Brain microvascular endothelial cell (primary cell): ENCODE results near the gene HIP1.
A peak's percentile ranks its signal among the peaks of the same experiment; 100 is the strongest.

Source experiments
- DNase-seq: peaks from one replicate; pipeline ENCODE4 v3.0.0-alpha.2; 2020
- H3K27ac ChIP-seq: fragments of 250-450 bp; sonication (Bioruptor Pico); 2 replicates; pipeline ENCODE4 v1.5.1; 2020; ENCODE audit warnings: mild to moderate bottlenecking, moderate library complexity
- H3K27me3 ChIP-seq: fragments of 250-450 bp; sonication (Bioruptor Pico); replicated peaks from 2 replicates; pipeline ENCODE4 v1.5.1; 2020; ENCODE audit warnings: mild to moderate bottlenecking
- H3K36me3 ChIP-seq: fragments of 250-450 bp; sonication (Bioruptor Pico); replicated peaks from 2 replicates; pipeline ENCODE4 v1.5.1; 2020; ENCODE audit warnings: mild to moderate bottlenecking
- H3K4me3 ChIP-seq: 2 replicates; pipeline ENCODE4 v1.5.1; 2011; ENCODE audit warnings: low read depth, mild to moderate bottlenecking, control low read depth, low read length, moderate library complexity
- in situ Hi-C: cut with HindIII; loops from 2 replicates; pipeline ENCODE4 v1.10.0; 2017; ENCODE audit warnings: low sequenced_read_pairs, low pct_ligation_motif_present
- TF ChIP-seq, protein P1 (sequence below): IDR thresholded peaks from 2 replicates; pipeline ENCODE4 v1.5.1; 2011; ENCODE audit warnings: low read depth, mild to moderate bottlenecking, moderate library complexity, low read length, control low read depth, inconsistent platforms; ENCODE audit errors: missing control alignments

The HIP1 gene

DNA sequence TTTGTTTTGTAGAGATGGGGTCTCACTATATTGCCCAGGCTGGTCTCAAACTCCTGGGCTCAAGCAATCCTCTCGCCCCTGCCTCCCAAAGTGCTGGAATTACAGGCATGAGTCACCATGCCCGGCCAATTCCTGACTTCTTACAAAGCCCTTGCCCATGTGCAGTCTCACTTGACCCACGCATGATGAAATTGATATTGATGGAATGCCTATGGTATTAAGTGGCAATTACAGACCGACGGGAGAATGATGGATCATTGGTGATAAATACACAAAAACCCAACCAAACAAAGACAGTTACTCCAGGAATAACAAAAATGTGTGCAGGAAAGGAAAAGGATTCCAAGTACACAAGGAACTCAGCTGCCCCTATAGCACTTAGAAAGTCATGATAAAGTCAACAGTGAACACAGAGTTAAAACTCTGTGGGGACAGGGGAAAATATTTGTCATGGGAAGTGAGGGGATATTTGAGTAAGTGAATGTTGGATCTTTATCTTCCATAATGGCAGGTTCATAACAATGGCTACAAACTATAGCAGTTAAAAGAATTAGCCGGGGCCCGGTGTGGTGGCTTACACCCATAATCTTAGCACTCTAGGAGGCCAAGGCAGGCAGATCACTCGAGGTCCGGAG is 21.6 kb downstream of the HIP1 start:
- TF ChIP-seq, protein P1, sequence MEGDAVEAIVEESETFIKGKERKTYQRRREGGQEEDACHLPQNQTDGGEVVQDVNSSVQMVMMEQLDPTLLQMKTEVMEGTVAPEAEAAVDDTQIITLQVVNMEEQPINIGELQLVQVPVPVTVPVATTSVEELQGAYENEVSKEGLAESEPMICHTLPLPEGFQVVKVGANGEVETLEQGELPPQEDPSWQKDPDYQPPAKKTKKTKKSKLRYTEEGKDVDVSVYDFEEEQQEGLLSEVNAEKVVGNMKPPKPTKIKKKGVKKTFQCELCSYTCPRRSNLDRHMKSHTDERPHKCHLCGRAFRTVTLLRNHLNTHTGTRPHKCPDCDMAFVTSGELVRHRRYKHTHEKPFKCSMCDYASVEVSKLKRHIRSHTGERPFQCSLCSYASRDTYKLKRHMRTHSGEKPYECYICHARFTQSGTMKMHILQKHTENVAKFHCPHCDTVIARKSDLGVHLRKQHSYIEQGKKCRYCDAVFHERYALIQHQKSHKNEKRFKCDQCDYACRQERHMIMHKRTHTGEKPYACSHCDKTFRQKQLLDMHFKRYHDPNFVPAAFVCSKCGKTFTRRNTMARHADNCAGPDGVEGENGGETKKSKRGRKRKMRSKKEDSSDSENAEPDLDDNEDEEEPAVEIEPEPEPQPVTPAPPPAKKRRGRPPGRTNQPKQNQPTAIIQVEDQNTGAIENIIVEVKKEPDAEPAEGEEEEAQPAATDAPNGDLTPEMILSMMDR = no peak
- in situ Hi-C loops = no loop called here
- no peak overlapping the region for H3K4me3 ChIP-seq
- no peaks in the 10 kb centered on the region for H3K36me3 ChIP-seq
- no peaks in the 10 kb centered on the region for H3K27me3 ChIP-seq
- no peak overlapping the region for H3K27ac ChIP-seq
- DNase-seq = peak; percentile 42

GRCh38 chr7:75715864-75716263 is 22.9 kb downstream of the HIP1 start:
- no peak overlapping the region for H3K27ac ChIP-seq
- in situ Hi-C loops = no loop called here
- no peaks in the 10 kb centered on the region for H3K27me3 ChIP-seq
- no peak for DNase-seq
- TF ChIP-seq, protein P1 = no peak
- no peak overlapping the region for H3K4me3 ChIP-seq
- H3K36me3 ChIP-seq = no peaks in the 10 kb centered on the region

DNA sequence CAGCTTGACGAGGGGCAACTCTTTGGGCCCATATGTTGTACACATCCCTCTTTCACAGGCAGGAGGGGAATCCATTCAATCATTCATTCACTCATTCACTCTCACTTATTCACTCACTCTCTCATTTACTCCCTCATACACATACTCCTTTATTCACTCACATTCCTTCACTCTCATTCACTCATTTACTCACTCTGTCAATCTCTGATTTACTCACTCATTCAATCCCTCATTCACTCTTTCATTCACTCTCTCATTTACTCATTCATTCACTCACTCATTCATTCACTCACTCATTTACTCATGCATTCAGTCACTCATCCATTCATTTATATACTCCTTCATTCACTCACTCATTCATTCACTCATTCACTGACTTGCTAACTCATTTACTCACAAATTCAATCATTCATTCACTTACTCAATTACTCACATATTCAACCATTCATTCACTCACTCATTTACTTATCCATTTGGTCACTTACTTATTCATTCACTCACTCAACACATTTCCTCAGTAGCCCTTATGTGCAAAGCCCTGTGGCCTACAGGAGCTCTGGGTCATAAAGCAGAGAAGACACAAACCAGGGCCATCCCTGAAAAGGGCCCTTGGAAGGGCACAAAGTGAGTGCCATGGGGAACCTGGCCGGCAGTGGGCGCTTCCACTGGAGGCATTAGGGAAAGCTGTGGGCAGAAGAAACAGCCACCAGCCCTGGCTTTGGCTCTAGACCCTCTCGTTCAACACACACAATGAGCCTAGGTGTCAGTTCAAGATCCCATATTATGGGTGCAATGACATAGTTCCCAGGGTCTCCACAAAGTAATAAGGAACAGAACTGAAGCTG is 26.0 kb downstream of the HIP1 start:
- H3K4me3 ChIP-seq = no peak overlapping the region
- TF ChIP-seq, protein P1 = no peak
- H3K27me3 ChIP-seq = no peaks in the 10 kb centered on the region
- no peak for DNase-seq
- in situ Hi-C loops = no loop called here
- H3K36me3 ChIP-seq = no peaks in the 10 kb centered on the region
- H3K27ac ChIP-seq = no peak overlapping the region

- Histone ChIP-seq H3K27me3 (no peaks in the 10 kb centered on the region), H3K4me3 (no peak overlapping the region), H3K36me3 (no peaks in the 10 kb centered on the region), H3K27ac (no peak overlapping the region)
- TF ChIP-seq, protein P1 = no peak
- peak; percentile 17 for DNase-seq
- in situ Hi-C loops = no loop called here
These were observed 26.9 kb downstream of the HIP1 start for GRCh38 chr7:75711656-75712514.

DNA sequence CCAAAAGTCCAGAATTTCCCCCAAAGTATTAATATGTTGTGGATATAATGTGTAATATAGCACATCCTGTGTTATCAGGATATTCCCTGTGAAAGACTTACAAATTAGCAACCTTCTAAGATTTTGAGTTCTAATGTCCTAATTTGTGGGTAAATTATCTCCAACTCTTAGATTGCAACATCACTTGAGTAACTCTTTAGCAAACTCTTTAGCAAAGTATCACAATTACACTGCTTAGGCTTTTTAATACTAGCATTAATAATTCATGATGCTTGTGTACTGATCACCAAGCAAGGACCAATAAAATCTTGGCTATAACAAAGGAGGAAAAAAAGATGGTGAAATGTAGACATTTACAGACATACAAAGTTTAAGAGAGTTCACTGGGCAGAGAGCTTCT is 27.7 kb downstream of the HIP1 start:
- no peaks in the 10 kb centered on the region for H3K36me3 ChIP-seq
- TF ChIP-seq, protein P1 = no peak
- H3K27me3 ChIP-seq = no peaks in the 10 kb centered on the region
- no peak overlapping the region for H3K27ac ChIP-seq
- H3K4me3 ChIP-seq = no peak overlapping the region
- in situ Hi-C loops = no loop called here
- DNase-seq = no peak
